Retina (tissue), 1 donor: ENCODE measurements around the gene PALD1.
A peak's percentile ranks its signal among the peaks of the same experiment; 100 is the strongest.

Source experiments
- DNase-seq: peaks from one replicate; pipeline ENCODE4 v3.0.0-alpha.2; 2016

PALD1 gene

DNA sequence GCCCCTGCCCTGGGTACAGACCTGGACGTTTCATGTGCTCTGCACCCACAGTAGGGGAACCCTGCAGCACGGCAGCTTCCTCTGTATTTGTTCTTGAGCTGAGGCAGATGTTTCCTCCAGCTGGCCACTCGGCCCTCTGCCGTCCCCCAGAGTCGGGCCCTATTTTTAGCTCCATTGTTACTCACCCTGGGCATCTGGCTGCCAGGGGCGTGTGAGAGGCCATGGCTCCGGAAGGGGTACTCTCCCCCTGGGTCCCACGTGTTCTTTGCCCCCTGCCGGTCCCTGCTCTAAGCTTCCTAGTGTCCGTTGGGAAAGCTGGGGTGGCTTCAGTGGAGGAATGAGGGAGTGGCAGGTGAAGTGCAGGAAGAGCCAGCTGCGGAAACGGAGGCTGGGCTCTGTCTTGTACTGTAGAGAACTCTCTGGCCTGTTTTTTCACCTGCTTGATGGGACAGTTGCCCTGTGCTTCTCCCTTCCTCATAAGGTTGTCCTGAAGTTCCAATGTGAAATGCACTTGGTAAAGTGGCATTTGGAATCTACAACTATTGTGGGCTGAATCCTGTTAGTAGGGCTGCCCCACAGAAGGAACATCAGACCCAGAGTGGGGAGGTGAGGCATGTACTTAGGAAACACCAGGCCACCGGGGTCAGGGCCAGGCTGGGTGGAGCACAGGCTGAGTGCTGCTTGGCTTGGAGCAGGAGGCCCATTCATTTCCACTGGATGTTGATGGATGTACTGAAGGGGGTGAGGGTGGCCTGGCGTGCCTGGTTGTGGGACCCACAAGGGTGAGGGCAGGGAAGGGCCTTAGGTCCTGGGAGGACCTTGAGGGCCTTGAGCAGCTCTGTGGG lies 30.6 kb downstream of the PALD1 start:
- peak; percentile 70 for DNase-seq

DNA sequence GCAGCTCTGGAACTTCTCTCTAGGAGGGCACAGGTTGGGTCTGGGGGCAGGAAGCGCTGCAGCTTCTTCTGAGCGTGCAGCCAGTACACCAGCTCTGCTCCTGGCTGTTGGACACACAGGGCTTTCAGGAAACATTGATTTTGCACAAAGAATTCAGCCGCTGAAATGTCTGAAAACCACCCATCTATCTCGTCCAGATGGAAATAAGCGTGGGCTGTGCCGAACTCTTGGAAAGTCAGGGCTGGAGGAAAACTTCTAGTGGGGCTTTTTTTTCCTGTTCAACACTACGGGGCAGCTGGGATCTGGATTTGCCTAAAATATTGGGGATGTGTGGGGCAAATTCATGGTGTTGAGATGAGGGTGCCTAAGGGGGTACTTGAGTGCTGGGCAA lies 31.2 kb downstream of the PALD1 start:
- no peak for DNase-seq

- no peak for DNase-seq
These were observed 31.9 kb downstream of the PALD1 start for GRCh38 chr10:70510453-70510852.

GRCh38 chr10:70510904-70511303 lies 32.3 kb downstream of the PALD1 start:
- DNase-seq, result no peak

GRCh38 chr10:70512149-70512639 lies 33.6 kb downstream of the PALD1 start:
- no peak for DNase-seq

- DNase-seq, result no peak
These were observed 35.3 kb downstream of the PALD1 start for GRCh38 chr10:70513848-70514309.

DNA sequence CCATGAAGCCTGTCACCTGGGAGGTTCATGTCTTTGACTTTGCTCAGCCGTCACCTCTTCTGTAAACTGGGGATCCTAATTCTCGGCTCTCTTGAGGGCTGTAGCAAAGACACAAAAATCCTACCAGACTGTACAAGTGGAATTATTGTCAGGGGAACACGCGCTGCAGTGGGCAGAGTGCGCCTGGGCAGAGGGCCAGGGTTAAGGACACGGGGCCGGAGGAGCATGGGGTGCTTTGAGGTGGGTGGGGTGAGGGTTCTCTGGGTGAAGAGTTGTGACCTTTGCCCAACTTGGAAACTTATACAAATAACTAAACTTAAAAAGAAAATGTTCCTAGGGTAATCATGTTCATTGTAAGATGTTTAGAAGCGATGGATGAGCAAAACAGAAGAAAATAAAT lies 36.0 kb downstream of the PALD1 start:
- no peak for DNase-seq

DNA sequence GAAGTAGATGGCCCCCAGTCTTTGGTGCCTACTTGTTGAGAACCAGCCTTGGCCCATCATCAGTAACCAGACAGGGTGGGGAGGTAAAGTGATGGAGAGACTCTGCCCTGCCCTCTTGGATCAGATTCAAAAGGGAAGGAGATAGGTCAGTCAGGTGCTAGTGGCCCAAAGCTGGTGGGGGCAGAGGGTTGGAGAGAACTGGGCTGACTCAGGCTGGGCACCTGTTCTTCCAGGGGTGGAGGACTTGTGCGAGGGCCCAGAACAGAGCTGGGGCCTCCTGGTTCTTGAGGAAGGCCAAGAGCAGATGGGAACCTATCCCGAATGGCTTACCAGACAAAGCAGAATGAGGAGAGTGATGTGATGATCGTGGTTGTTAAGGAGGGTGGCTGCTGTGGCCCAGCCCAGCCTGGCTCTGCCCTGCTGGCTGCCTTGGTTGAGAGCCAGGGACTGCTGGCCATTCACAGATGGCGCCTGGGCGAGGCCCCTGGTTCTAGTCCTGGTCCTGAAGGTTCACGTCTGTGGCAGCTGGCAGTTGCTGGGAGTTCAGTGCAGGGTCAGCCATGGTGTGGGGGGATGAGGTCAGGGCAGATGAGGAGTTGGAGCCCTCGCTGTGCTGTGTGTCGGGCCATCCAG lies 36.6 kb downstream of the PALD1 start:
- no peak for DNase-seq

GRCh38 chr10:70518695-70519094 lies 40.1 kb downstream of the PALD1 start:
- DNase-seq, result no peak

GRCh38 chr10:70523057-70523456 lies 44.5 kb downstream of the PALD1 start:
- DNase-seq, result no peak

DNA sequence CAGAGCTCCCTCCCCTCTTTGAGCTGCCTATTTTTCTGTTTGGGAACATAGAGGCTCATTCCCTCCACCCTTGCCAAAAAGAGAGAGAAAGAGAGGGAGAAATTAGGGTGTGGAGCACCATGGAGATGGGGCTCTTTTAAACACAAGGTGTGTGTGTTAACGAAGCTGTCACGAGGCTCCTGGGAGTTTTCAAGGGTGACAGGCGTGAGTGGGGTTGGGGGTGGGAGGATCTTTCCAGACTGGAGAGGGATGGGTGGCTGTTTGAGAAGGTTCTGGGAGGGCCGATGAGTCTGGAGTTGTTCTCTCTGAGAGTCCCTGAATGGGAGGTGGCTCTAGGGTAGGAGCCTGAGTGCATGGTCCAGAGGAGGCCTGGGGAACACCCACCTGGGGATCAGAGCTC lies 45.0 kb downstream of the PALD1 start:
- DNase-seq, result no peak

GRCh38 chr10:70528314-70528713 lies 49.7 kb downstream of the PALD1 start:
- DNase-seq, result no peak

GRCh38 chr10:70528741-70529362 lies 50.3 kb downstream of the PALD1 start:
- peak; percentile 61 for DNase-seq

GRCh38 chr10:70529848-70530247 lies 51.3 kb downstream of the PALD1 start:
- DNase-seq, result no peak

- no peak for DNase-seq
These were observed 51.7 kb downstream of the PALD1 start for GRCh38 chr10:70530315-70530714.

GRCh38 chr10:70532554-70533188 lies 54.1 kb downstream of the PALD1 start:
- DNase-seq, result no peak

DNA sequence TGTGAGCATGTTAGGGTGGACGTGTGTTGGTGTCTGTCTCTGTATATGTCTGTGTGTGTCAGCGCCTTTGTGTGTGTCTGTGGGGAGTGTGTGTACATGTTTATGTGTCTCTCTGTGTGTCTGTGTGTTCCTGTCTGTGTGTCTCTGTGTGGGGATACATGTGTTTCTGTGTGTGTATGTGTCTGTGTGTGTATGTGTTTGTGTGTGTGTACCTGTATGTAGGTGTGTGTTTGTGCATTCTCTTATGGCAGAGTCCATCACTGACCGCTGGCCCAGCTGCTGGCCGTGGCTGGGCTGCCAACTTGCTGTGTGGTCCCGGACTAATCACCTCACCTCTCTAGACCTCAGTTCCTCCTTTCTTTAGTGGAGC lies 54.6 kb downstream of the PALD1 start:
- no peak for DNase-seq

DNA sequence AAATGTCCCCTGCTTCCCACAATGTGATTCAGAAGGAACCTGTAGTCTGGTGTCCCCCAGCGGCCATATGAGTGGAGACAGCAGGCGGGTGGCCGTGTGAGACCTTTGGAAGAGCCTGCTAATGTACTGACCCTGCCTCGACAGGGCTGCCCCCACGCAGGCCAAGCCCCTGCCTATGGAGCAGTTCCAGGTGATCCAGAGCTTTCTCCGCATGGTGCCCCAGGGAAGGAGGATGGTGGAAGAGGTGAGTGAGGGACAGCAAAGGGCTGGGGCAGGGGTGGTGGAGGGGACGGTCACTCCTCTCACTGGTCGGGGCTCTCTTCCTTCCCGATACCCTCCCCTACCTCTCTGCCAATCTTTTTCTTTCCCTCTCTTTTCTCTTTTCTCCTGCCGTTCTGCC lies 55.7 kb downstream of the PALD1 start:
- DNase-seq, result no peak

GRCh38 chr10:70535001-70535400 lies 56.4 kb downstream of the PALD1 start:
- no peak for DNase-seq

GRCh38 chr10:70535451-70535850 lies 56.9 kb downstream of the PALD1 start:
- no peak for DNase-seq

GRCh38 chr10:70536196-70536861 lies 57.8 kb downstream of the PALD1 start:
- DNase-seq, result no peak

DNA sequence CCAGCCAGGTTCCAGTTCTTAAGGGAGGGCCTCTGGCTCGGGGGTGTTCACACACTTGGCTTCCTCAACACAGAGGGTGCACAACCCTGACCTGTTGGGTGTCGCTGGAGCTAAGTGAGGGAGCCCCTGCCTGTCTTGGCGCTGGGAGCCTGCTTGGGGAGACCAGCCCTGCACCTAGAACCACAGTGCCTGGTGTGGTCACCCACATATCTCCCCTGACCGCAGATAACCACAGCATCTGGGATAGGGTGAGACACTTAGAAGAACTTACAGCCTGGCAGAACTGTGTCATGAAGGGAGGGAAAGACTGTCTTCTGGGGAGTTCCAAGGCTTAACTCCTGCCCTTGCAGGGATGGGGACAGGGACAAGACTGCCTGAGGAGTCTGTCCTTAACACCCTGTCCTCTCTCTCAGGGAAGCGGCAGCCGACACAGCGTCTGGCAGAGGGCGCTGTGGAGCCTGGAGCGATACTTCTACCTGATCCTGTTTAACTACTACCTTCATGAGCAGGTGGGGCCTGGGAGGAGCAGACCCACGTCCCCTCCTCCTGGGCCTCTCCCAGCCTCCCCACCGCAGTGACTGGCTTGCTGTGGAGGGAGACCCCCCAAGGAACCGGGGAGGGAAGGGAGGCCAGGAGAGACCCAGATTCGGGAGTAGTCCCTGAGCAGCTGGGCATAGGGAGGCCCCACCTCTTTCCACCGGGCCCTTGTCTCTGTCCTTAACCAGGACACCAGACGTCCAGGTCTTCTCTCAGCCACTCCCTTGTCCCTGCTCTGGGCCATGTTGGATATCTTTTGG lies 59.0 kb downstream of the PALD1 start:
- no peak for DNase-seq
